Skeletal muscle tissue (tissue), 4 donors: Measurements from ENCODE around the gene TPPP2. TPM values are rescaled to one million over a fixed set of nuclear protein-coding genes. Genes with fewer than 3 reads are reported as not detected.

ENCODE experiments used
- H3K27ac ChIP-seq: one replicate; pipeline ENCODE4 v1.7.0; 2013; ENCODE audit warnings: mild to moderate bottlenecking, low read depth, low read length, inconsistent platforms
- H3K27me3 ChIP-seq, 3 donors: one replicate each; pipeline ENCODE4 v1.7.0; 2013; ENCODE audit warnings: low read length in 3 of 3; ENCODE audit not compliant: control insufficient read depth in 3 of 3, insufficient read depth in 3 of 3
- H3K36me3 ChIP-seq, 3 donors: one replicate each; pipeline ENCODE4 v1.7.0; 2013; ENCODE audit warnings: low read length in 3 of 3; ENCODE audit not compliant: control insufficient read depth in 3 of 3, insufficient read depth in 3 of 3
- H3K4me1 ChIP-seq, 3 donors: one replicate each; pipeline ENCODE4 v1.7.0; 2013; ENCODE audit warnings: low read length in 3 of 3, mild to moderate bottlenecking in 3 of 3; ENCODE audit not compliant: control insufficient read depth in 3 of 3, insufficient read depth in 3 of 3
- H3K4me3 ChIP-seq, 3 donors: one replicate each; pipeline ENCODE4 v1.7.0; 2013; ENCODE audit warnings: low read length in 3 of 3
- H3K9ac ChIP-seq, 3 donors: one replicate each; pipeline ENCODE4 v1.7.0; 2013; ENCODE audit warnings: low read length in 3 of 3, mild to moderate bottlenecking in 3 of 3, moderate library complexity in 2 of 3, low read depth in 1 of 3
- H3K9me3 ChIP-seq, 3 donors: one replicate each; pipeline ENCODE4 v1.7.0; 2013; ENCODE audit warnings: low read length in 3 of 3; ENCODE audit not compliant: control insufficient read depth in 3 of 3
- total RNA-seq: library from RNA; depleted of rRNA; stranded (reverse); fragments of >200 nt; gene quantifications from one replicate; pipeline ENCODE4 v1.2.3, GENCODE V29; 2014
- donor health status: Osteomylitis.

The TPPP2 gene
- total RNA-seq, 1 donor from 2014 or later: not detected

DNA sequence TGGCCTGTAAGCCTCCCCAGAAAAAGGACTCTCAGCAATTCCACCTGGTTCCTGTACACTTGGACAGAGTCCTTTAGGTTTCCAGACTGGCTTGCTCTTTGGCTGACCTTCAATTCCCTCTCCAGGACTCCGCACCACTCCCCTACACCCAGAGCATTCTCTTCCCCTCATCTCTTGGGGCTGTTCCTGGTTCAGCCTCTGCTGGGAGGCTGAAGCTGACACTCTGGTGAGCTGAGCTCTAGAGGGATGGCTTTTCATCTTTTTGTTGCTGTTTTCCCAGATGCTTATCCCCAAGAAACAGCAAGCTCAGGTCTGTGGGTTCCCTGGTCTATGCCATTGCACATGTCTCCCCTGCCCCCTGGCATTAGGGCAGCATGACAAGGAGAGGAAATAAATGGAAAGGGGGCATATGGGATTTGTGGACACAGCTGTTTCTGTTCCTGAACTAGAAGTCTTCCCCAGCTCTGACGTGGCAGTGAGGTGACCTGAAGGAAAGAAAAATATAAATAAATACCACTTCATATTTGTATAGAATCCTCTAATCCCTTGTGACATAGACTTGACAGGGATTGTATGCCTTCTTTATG, 13.5 kb downstream of the TPPP2 start:
- H3K27ac ChIP-seq: peak overlapping the region; percentile 48
- H3K36me3 ChIP-seq: no peaks in the 10 kb centered on the region
- H3K4me3 ChIP-seq: peak overlapping the region in 1 of 3 donors; percentile 57
- H3K27me3 ChIP-seq: no peaks in the 10 kb centered on the region
- peak overlapping the region in 2 of 3 donors; percentile 3 to 41 for H3K9ac ChIP-seq
- H3K4me1 ChIP-seq: peaks cover 43 to 73% (median 57%) of the 10 kb centered on the region in 3 donors
- H3K9me3 ChIP-seq: no peaks in the 10 kb centered on the region

GRCh38 chr14:21043974-21044618, 14.1 kb downstream of the TPPP2 start:
- H3K36me3 ChIP-seq: no peaks in the 10 kb centered on the region
- peaks cover 39 to 69% (median 51%) of the 10 kb centered on the region in 3 donors for H3K4me1 ChIP-seq
- no peaks in the 10 kb centered on the region for H3K27me3 ChIP-seq
- H3K9ac ChIP-seq: peak overlapping the region in 1 of 3 donors; percentile 24
- no peaks in the 10 kb centered on the region for H3K9me3 ChIP-seq
- peak overlapping the region in 1 of 3 donors; percentile 32 for H3K4me3 ChIP-seq
- H3K27ac ChIP-seq: peak overlapping the region; percentile 48

DNA sequence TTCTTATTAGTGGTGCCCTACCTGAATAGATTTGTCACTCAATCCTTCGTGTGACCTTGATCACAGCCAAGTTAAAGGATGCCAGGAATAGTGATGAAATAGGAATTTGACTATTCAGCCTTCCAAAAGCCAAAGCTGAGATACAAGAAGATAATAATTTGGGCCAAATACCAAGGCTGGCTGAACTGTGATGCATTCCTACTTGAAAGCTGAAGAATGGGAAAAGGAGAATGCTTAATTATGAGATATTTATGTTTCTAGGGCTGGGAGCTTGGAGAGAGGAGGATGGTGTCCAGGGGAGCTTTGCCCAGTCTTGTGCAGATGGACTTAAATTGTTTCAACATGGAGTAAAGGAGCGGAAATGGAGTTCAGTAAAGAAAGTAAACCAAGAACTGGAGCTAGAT, 17.4 kb downstream of the TPPP2 start:
- no peak overlapping the region for H3K9ac ChIP-seq
- H3K27ac ChIP-seq: peak overlapping the region; percentile 6
- H3K36me3 ChIP-seq: no peaks in the 10 kb centered on the region
- no peaks in the 10 kb centered on the region for H3K27me3 ChIP-seq
- H3K4me1 ChIP-seq: peaks cover 28 to 38% (median 31%) of the 10 kb centered on the region in 3 donors
- H3K9me3 ChIP-seq: no peaks in the 10 kb centered on the region
- H3K4me3 ChIP-seq: no peak overlapping the region

DNA sequence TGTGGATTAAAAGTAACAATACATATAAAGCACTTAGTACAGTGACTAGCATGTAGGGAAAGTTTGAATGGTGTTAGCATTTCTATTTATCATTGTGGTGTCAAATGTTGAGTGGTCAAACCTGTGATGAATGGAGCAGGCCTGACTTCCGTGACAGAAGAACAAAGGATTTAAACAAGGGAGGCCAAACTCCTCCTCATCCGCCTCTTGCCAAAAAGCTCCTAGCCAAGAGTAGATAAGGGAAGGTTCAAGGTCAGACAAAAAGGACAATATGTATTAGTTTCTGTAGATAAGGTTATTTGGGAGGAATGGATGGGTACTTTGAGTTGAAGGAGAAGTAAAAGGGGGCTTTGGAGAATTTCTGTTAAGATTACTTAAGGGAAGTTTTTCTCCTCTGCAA, 18.6 kb downstream of the TPPP2 start:
- Histone ChIP-seq H3K27ac (no peak overlapping the region), H3K36me3 (no peaks in the 10 kb centered on the region), H3K4me3 (no peak overlapping the region), H3K9me3 (no peaks in the 10 kb centered on the region), H3K4me1 (peaks cover 17 to 25% (median 18%) of the 10 kb centered on the region in 3 donors), H3K9ac (no peak overlapping the region), H3K27me3 (no peaks in the 10 kb centered on the region)

- no peak overlapping the region for H3K4me3 ChIP-seq
- H3K27me3 ChIP-seq: no peaks in the 10 kb centered on the region
- H3K9ac ChIP-seq: no peak overlapping the region
- no peaks in the 10 kb centered on the region for H3K36me3 ChIP-seq
- H3K9me3 ChIP-seq: no peaks in the 10 kb centered on the region
- no peak overlapping the region for H3K27ac ChIP-seq
- peaks cover 10 to 19% (median 12%) of the 10 kb centered on the region in 3 donors for H3K4me1 ChIP-seq
Measured at GRCh38 chr14:21049271-21049673, 19.3 kb downstream of the TPPP2 start.

- Histone ChIP-seq H3K27ac (no peak overlapping the region), H3K4me1 (peaks cover 8 to 14% (median 8%) of the 10 kb centered on the region in 3 donors), H3K9ac (no peak overlapping the region), H3K36me3 (no peaks in the 10 kb centered on the region), H3K27me3 (no peaks in the 10 kb centered on the region), H3K9me3 (no peaks in the 10 kb centered on the region), H3K4me3 (no peak overlapping the region)
Measured at GRCh38 chr14:21050597-21050996, 20.6 kb downstream of the TPPP2 start.

GRCh38 chr14:21053184-21054122, 23.4 kb downstream of the TPPP2 start:
- Histone ChIP-seq H3K9me3 (no peaks in the 10 kb centered on the region), H3K36me3 (no peaks in the 10 kb centered on the region), H3K27me3 (no peaks in the 10 kb centered on the region)

DNA sequence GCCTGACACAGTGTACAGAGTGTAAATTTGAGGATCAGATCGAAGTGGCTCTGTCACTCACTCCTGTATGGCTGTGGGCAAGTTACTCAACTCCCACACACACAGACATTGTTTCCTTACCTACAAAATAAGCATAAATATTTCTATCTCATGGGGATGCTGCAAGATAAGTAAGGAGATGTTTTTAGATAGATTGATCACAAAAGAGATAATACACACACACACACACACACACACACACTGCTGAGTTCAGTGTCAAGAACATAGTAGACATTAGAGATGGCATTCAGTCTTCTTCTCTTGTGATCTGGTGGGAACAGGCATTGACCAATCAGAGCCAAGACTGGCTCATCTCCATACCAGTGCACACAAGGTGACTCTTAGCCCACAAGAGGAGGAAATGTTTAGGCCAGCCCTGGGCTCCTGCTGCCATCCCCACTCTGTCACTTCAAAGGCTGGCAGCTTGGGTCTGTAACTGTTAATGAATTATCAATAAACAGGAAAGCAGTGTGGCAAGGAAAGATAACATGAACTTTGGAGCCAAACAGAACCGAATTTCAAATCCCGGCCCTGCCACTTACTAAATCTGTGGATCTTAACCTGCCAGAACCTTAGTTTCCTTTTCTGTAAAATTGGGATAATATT, 24.2 kb downstream of the TPPP2 start:
- Histone ChIP-seq H3K9ac (no peak overlapping the region), H3K4me1 (no peaks in the 10 kb centered on the region), H3K9me3 (no peaks in the 10 kb centered on the region), H3K27ac (no peak overlapping the region), H3K27me3 (no peaks in the 10 kb centered on the region), H3K4me3 (no peak overlapping the region), H3K36me3 (no peaks in the 10 kb centered on the region)

More at GRCh38 chr14:21053184-21054122, 23.4 kb downstream of the TPPP2 start:
- H3K4me3 ChIP-seq: no peak overlapping the region
- H3K27ac ChIP-seq: no peak overlapping the region
- H3K4me1 ChIP-seq: peaks cover 0 to 2% (median under 1%) of the 10 kb centered on the region in 3 donors
- no peak overlapping the region for H3K9ac ChIP-seq

- Histone ChIP-seq H3K36me3 (no peaks in the 10 kb centered on the region), H3K4me1 (no peaks in the 10 kb centered on the region), H3K9me3 (no peaks in the 10 kb centered on the region), H3K4me3 (no peak overlapping the region), H3K27me3 (no peaks in the 10 kb centered on the region), H3K9ac (no peak overlapping the region), H3K27ac (no peak overlapping the region)
Measured at GRCh38 chr14:21054768-21055145, 24.7 kb downstream of the TPPP2 start.
